ENCODE results near the gene ARHGAP10.
"Not testable (repeated sequence)": the region's sequence is repeated elsewhere in the genome, so short reads cannot be mapped to it uniquely, and the experiment has no call there.

ARHGAP10 gene

GRCh38 chr4:147862043-147862692 lies 130.3 kb downstream of the ARHGAP10 start:
- DNase-seq, result no peak

- no peak for DNase-seq
Measured at GRCh38 chr4:147863111-147863747, 131.3 kb downstream of the ARHGAP10 start.

DNA sequence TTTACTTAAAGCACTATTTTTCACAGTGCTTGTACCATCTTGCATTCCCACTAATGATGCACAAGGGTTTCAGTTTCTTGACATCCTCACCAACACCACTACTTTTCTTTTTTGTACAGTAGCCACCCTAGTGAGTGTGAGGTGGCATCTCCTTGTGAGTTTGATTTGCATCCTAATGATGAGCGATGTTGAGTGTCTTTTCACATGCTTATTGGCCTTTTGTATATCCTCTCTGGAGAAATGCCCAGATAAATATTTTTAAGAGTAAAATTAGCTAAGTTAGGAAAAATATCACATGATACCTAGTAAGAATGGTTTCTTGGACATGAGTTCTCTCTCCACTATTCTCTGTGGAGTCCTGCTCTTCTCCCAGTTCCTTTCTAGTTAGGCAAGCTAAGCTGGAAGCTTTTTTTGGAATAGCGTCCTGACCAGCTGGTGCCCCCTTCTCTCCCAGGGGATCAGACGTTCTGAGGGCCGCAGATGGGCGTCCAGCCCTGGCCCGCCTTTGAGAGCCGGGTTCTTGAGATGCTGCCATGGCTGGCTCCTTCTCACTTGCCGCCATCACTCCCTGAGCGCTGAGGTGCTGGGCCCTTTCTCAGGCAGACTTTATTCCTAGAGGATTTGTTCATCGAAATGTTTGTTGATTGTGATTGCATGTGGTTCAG lies 132.1 kb downstream of the ARHGAP10 start:
- DNase-seq, result no peak

- no peak for DNase-seq
Measured at GRCh38 chr4:147864607-147865006, 132.7 kb downstream of the ARHGAP10 start.

DNA sequence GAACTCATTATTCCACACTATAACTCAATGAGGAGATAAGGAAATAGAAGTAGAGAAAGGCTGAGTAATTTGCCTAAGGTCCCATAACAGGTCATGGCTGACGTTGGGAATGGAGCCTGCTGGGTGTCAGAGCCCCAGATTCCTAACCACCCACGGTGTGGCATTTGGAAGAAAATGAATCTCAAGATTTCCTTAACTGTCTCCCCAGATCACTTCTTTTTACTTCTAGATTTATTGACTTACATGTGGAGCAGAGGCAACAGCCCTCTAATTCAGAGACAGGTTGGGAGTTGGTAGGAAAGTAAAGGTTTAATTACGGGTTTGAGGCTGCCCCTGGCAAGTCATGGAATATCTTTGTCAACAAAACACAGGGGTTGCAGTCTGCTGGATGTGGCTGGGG lies 134.0 kb downstream of the ARHGAP10 start:
- DNase-seq, result no peak

DNA sequence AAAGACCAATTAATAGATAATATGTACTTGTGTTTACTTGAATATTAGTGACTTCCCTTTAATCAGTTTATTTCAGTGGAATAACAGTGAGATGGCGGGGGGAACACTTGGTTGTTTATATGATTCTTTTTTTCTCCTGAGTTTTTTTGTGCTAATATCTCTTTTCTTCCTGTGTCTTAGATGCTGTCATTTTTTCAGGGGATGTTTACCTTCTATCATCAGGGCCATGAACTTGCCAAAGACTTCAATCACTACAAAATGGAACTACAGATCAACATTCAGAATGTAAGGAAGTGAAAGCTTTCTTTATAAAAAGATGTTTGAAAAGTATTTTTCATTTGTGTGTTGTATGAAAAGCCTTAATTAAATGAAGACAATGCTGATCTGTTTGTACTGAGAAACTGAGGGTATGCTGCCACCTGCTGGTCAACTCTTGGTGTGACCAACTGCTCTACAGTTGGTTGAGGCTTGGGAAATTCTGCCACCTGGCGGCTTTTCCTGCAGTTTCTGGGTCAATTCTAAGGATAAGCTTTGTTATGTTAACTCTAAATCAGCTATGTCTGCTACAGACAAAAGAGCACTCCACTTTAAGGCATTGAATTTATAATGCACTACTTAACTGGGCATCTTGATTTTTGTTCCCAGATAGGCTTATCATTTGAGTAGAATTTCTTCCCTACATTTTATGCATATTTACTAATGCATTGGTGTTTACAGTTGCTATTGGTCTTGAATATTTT lies 134.8 kb downstream of the ARHGAP10 start:
- DNase-seq, result peak; percentile 83

DNA sequence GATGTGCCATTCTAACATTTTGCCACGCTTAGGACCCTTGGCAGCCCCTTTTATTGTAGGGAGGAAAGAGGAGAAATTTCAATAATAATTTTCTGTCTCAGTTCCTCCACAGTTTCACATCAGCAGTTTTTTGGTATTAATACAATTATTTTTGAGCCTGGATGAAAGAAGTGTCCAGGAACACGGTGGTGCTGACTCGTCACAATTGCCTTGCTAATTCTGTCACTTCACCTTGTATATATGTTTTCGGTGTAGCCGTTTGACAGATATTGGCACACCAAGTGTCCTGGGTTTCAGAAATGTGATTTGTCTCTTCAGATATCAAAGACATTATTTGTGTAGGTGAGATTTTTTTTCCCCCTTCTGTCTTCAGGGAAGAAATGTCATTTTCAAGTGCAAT lies 142.2 kb downstream of the ARHGAP10 start:
- no peak for DNase-seq

DNA sequence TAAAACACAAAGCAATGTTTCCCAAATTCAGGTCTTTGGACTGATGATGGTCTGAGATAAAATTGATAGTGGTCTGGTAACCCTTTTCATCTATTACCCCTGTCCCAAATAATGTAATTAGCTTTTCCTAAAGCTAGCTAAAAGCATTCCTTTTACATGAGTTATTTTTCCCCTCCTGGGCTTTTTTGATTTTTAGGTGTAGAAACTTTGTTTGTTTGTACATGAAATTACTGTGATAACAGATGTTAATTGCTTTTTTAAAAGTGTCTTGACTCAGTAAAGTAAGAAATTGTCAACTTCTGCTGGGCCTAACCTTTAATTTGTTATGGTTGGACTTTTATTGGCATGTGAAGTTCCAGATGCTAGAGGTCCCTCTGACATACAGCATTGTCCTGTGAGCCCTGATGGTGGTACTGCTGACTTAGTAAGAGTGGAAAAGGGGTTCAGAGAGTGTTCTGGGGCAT lies 145.5 kb downstream of the ARHGAP10 start:
- no peak for DNase-seq

DNA sequence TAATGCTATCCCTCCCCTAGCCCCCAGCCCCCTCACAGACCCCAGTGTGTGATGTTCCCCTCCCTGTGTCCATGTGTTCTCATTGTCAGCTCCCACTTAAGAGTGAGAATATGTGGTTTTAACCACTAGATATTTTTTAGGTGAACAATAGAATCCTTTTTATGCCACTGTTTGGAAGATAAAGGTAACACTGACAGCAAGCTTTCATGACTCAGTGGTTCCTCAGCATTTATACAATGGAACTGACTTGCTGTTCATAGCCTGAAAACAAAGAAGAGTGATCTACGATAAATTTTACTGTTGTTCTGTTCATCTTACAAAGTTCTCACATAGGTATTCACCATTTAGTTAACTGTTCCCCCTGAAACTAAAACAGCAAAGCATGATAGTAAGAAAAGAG lies 147.8 kb downstream of the ARHGAP10 start:
- DNase-seq, result no peak

GRCh38 chr4:147880511-147880910 lies 148.6 kb downstream of the ARHGAP10 start:
- DNase-seq, result no peak

DNA sequence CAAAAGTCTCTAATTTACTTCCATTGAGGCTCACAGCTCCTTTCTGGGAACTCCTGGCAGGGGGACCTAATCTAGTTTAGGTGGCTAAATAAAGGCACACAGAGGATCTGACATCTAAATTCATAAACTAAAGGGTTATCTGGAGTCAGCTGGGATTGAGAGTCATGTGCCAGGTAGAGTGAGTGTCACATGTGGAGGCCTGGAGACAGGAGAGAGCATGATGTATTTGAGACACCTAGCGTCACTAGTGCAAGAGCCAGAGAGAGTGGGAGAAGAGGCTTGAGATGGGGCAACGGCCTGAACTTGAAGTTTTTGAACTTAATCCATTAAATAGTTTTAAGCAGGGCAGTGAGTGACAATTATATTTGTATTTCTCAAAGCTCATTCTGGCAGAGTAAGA lies 152.6 kb downstream of the ARHGAP10 start:
- no peak for DNase-seq

- not testable (repeated sequence) for DNase-seq
Measured at GRCh38 chr4:147885216-147885615, 153.3 kb downstream of the ARHGAP10 start.

GRCh38 chr4:147891476-147892115 lies 159.7 kb downstream of the ARHGAP10 start:
- no peak for DNase-seq

DNA sequence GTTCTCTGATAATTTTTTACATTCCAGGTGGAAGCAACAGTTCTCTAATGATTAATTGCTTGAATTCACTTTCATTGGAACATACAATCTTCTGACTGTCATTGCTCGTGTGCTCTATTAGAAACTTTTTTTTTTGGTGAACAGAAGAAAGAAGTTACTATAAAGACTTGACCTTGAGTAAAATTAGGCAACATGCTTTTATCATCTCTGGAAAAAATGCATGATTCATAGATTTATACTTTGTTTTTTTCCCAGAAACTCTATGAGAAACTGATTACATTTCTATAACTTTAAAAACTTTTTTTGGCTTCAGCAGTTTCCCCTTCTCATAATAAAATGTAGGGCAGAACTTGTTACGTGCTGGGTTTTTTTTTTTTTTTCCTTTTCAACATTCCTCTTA lies 167.6 kb downstream of the ARHGAP10 start:
- DNase-seq, result no peak

GRCh38 chr4:147901388-147901787 lies 169.5 kb downstream of the ARHGAP10 start:
- no peak for DNase-seq

- DNase-seq, result no peak
Measured at GRCh38 chr4:147901916-147902315, 170.0 kb downstream of the ARHGAP10 start.

- no peak for DNase-seq
Measured at GRCh38 chr4:147909225-147909624, 177.3 kb downstream of the ARHGAP10 start.

GRCh38 chr4:147910315-147910714 lies 178.4 kb downstream of the ARHGAP10 start:
- no peak for DNase-seq

DNA sequence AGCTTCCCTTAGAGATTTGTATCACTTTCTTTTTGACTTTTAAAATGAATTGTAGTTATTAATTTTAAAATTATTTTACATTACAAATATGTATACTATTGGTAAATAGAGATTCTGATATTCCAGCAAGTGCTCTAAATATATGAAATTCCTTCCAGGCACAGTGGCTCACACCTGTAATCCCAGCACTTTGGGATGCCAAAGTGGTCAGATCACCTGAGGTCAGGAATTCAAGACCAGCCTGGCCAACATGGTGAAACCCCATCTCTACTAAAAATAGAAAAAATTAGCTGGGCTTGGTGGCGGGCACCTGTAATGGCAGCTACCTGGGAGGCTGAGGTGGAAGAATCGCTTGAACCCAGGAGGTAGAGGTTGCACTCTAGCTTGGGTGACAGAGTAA lies 180.2 kb downstream of the ARHGAP10 start:
- not testable (repeated sequence) for DNase-seq

DNA sequence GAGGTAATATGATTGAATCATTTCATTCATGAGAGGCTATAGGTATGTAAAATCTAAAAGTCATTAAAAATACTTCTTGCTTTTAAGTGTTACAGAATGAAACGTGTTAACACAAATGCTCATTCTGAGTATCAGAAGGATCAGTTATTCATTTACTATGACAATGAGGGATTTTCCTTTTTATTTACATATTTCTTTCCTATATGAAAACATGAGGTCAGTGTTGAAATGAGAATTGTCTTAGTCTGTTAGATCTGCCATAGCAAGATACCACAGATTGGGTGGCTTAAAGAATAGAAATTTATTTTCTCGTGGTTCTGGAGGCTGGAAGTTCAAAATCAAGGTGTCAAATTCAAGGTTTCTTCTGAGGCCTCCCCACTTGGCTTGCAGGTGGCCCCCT lies 181.2 kb downstream of the ARHGAP10 start:
- no peak for DNase-seq

DNA sequence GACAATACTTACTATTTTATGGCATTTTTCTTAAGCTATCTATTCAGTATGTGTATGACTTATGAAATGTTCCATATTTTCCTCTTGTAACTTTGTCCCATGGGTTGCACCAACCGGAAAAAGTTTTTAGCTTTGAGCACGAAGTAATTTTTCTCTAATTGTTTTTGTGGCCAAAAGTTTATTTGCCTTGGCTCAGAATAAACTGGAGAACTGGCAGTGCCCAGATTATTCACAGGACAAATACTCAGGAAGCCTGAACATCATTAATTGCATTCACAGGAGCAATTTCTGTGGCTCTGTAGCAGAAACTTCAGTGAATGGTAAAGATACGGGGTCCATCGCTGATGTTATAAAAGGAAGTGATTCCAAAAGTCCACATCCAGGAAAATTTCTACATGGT lies 184.5 kb downstream of the ARHGAP10 start:
- DNase-seq, result no peak

- no peak for DNase-seq
Measured at GRCh38 chr4:147923381-147923780, 191.5 kb downstream of the ARHGAP10 start.

GRCh38 chr4:147923854-147924253 lies 192.0 kb downstream of the ARHGAP10 start:
- no peak for DNase-seq
